Liver (tissue), 3 donors: Measurements from ENCODE around the gene RFPL4A.

ENCODE experiments used
- CTCF ChIP-seq: fragments of 150-350 bp; IDR thresholded peaks from 2 replicates; pipeline ENCODE4 v1.5.1; 2017; ENCODE audit warnings: improper control_type of control experiment, low read depth, low read length; ENCODE audit not compliant: missing input control
- EGR1 ChIP-seq, 2 donors: IDR thresholded peaks; 2 replicates each; pipeline ENCODE4 v1.6.1; 2016 to 2018; ENCODE audit warnings: antibody characterized with exemption in 2 of 2, low read depth in 2 of 2
- GABPA ChIP-seq, 2 donors: IDR thresholded peaks in 1 of 2; conservative IDR thresholded peaks in 1 of 2; 2 replicates each; pipeline ENCODE4 v1.6.1; 2016; ENCODE audit warnings: antibody characterized with exemption in 2 of 2, mild to moderate bottlenecking in 1 of 2, moderate library complexity in 1 of 2
- YY1 ChIP-seq: IDR thresholded peaks from 2 replicates; pipeline ENCODE4 v1.6.1; 2016; ENCODE audit warnings: antibody characterized with exemption, mild to moderate bottlenecking
- TF ChIP-seq, protein P1 (sequence below): IDR thresholded peaks from 2 replicates; pipeline ENCODE4 v1.6.1; 2016; ENCODE audit warnings: antibody characterized with exemption, mild to moderate bottlenecking
- TF ChIP-seq, protein P2 (sequence below): IDR thresholded peaks from 2 replicates; pipeline ENCODE4 v1.6.1; 2016; ENCODE audit warnings: antibody characterized with exemption
- donor health status: healthy.
- donor health status: healthy.

DNA sequence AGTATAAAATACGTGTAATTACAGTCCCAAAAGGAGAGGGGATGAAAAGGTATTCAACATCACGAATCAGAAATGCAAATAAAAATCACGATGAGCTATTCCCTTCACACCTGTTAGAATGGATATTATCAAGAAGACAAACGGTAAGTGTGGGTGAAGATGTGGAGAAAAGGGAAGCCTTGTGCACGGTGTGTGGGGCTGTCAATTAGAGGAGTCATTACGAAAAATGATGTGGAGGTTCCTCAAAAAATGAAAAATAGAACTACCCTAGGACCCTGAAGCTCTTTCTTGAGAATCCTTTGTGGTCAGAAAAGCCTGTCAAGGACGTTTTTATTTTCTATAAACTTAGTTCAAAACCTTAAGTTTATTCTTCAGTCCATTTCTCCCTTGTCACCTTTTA is 53.6 kb downstream of the RFPL4A start:
- no peak for TF ChIP-seq GABPA (IDR thresholded peaks at IDR 0.05 in 1 of 2, conservative IDR thresholded peaks at IDR 0.05 in 1 of 2)
- TF ChIP-seq CTCF, result no peak
- TF ChIP-seq EGR1 (IDR thresholded peaks at IDR 0.05; ENCODE audit: low read depth in 2 of 2), result no peak
- TF ChIP-seq, protein P1, sequence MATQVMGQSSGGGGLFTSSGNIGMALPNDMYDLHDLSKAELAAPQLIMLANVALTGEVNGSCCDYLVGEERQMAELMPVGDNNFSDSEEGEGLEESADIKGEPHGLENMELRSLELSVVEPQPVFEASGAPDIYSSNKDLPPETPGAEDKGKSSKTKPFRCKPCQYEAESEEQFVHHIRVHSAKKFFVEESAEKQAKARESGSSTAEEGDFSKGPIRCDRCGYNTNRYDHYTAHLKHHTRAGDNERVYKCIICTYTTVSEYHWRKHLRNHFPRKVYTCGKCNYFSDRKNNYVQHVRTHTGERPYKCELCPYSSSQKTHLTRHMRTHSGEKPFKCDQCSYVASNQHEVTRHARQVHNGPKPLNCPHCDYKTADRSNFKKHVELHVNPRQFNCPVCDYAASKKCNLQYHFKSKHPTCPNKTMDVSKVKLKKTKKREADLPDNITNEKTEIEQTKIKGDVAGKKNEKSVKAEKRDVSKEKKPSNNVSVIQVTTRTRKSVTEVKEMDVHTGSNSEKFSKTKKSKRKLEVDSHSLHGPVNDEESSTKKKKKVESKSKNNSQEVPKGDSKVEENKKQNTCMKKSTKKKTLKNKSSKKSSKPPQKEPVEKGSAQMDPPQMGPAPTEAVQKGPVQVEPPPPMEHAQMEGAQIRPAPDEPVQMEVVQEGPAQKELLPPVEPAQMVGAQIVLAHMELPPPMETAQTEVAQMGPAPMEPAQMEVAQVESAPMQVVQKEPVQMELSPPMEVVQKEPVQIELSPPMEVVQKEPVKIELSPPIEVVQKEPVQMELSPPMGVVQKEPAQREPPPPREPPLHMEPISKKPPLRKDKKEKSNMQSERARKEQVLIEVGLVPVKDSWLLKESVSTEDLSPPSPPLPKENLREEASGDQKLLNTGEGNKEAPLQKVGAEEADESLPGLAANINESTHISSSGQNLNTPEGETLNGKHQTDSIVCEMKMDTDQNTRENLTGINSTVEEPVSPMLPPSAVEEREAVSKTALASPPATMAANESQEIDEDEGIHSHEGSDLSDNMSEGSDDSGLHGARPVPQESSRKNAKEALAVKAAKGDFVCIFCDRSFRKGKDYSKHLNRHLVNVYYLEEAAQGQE, result no peak
- TF ChIP-seq YY1, result no peak
- TF ChIP-seq, protein P2, sequence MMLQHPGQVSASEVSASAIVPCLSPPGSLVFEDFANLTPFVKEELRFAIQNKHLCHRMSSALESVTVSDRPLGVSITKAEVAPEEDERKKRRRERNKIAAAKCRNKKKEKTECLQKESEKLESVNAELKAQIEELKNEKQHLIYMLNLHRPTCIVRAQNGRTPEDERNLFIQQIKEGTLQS, result no peak
